OCI-M1 (cell line): Measurements from ENCODE around the gene CDCA3.
"Not testable (repeated sequence)": the region's sequence is repeated elsewhere in the genome, so short reads cannot be mapped to it uniquely, and the experiment has no call there.

ENCODE experiments used
- DNase-seq: peaks from one replicate; lab custom pipeline; 2025; lab: John Stamatoyannopoulos, UW

The CDCA3 gene

DNA sequence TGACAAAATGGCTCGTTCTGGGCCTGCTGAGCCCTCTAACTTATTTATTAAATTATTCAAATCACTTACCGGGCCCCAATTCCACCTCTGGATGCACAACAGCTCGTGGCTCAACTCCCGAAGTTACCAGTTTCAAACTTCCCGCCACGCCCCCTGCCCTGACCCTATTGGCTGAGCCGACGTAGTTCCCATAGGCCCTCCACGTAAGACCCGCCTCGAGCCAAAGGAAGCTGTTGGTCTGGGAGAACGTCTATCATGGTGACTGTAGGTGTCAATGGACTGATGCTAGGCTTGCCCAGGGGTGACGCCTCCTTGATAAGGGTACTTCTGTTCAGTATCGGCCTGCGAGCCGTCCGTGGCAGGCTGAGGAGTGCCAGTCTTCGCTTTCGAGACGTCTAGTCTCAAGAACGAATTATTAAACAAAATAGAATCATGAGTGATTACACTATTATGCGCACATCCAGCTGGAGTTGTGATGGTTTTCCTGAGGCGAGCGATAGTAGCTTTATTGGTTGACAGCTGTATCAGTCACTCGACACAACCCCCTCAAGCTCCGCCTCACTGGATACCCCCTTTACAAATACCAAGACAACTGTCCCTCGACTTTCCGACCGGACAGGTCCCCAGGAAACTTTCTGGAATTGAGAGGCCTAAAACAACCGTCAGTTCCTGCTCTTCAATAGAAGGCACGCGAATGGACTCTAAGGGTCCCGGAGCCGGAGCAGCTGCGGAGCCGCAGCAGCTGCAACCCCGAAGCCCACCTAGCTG is at the start of gene CDCA3:
CDCA3 (minus strand) TSS at position 134 of the 768 bp plus-strand sequence. CDS start 334 bp downstream, outside the sequence.
- DNase-seq = peak; percentile 99

DNA sequence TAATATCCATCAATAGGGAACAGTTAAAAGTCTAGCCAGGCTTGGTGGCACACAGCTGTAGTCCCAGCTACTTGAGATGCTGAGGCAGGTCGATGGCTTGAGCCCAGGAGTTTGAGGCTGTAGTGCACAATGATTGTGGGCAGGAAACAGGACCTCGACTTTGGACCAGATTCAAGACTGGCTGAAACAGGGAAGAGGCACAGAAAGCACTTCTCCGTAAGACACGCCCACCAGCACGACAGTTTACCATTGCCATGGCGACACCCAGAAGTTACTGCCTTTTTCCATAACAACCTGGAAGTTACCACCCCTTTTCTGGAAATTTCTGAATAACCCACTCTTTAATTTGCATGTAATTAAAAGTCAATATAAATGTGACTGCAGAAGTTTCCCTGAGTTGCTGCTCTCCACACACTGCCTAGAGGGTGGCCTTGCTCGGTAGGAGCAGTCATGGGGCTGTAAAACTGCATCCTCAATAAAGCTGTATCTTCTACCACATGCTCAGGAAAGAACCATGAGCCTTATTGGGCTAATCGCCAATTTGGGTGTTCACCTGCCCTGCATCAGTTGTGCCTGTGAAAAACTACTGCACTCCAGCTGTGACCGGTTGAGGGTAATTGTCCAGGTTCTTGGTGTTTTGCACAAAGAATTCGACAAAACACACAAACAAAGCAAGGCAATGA is 48.9 kb upstream of the CDCA3 start:
- DNase-seq = peak; percentile 76

DNA sequence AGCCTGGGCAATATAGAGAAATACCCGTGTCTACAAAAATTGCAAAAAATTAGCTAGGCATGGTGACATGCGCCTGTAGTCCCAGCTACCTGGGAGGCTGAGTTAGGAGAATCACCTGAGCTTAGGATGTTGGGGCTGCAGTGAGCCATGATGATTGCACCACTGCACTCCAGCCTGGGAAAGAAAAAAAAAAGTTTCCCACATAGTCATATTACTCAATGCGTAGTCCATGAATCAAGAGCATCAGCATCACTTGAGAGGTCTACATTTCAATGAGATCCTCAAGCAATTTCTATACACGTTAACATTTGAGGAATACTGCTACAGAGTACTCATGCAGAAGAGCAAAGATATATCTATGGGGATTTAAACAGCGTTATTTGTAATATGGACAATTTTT is 48.3 kb upstream of the CDCA3 start:
- DNase-seq = no peak

DNA sequence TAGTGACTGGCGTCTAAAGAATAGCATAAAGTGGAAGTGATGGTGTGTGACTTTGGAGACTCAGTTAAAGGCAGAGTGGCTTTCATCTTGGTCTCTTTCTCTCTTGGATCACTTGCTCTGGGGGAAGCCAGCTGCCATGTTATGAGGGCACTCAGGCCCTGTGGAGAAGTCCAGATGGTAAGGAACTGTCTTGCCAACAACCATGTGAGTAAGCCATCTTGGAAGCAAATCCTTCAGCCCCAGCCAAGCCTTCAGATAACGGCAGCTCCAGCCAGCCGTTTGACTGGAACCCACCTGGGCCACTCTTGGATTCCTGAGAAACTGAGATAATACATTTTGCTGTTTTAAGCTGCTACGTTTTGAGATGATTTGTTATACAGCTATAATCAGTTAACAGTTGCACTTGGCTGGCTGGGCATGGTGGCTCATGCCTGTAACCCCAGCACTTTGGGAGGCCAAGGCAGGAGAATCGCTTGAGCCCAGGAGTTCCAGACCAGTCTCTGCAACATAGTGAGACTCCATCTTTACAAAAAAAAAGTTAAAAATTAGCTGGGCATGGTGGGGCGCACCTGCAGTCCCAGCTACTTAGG is 45.9 kb upstream of the CDCA3 start:
- DNase-seq = no peak

DNA sequence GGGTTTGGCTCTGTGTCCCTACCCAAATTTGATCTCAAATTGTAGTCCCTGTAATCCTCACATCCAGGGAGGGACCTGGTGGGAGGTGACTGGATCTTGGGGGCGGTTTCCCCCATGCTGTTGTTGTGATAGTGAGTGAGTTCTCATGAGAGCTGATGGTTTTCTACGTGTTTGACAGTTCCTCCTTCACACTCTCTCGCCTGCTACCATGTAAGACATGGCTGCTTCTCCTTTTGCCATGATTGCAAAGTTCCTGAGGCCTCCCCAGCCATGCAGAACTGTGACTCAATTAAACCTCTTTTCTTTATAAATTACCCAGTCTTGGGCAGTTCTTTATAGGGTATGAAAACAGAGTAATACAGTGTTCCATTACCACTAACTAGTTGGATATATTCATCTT is 43.2 kb upstream of the CDCA3 start:
- DNase-seq = no peak

DNA sequence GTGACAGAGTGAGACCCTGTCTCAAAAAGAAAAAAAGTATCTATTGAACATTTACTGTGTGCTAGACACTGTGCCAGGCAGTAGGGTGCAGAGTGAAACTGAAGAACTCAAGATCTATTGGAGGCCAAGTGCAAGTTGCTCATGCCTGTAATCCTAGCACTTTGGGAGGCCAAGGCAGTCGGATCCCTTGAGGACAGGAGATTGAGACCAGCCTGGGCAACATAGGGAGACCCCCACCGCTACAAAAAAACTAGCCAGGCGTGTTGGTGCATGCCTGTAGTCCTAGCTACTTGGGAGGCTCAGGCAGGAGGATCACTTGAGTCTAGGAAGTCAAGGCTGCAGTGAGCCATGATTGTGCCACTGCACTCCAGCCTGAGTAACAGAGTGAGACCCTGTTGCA is 41.6 kb upstream of the CDCA3 start:
- not testable (repeated sequence) for DNase-seq

DNA sequence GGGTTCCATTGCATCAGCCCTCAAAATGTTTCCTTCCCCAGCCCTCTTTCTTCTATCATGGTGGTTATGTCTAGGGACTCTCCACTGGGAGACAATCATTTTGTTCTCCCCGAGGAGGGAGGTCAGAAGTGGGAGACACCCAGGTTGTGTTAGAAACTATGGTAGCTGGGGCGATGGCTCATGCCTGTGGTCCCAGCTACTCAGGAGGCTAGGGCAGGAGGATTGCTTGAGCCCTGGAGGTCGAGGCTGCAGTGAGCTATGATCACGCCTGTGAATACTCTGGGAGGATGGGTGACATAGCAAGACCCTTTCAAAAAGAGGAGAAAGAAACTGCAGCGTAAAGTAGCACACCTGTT is 40.5 kb upstream of the CDCA3 start:
- DNase-seq = no peak

DNA sequence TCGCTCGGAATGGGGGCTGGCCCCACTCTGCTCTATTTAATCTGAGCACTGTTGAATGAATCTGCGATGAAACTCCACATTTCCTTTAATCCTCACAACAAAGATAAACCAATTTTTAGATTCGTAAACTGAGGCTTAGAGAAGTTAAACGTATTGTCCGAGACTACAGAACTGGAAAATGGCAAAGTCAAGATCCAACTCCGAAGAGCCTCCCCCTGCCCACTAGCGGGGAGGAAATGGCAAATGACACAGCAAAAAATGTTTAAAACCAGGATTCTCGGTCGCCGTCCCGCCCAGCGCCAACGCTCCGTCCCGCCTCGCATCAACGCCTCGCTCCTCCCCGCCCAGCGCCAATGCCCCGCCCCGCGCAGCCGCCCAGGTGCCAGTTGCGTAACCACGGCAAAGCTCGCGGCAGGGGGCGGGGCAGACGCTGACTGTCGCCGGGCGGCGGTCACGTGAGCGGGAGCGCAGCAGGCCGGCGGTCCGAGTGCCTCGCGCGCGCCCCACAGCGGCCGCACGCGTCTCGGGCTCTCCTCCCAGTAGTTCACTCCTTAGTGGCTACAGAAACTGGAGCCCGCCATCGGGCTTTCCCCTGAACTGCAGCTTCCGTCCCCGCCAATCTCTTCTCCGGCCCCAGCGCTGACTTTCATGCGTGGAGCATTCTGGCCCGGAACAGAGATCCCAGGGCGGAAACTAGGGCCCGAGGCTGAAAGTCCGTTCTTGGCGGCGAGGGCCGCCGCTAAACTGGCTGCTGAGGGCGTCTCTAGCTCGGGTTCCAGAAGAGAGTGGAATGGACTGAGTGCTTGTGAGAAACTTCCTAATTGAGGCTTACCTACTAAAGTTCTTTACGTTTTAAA is 39.9 kb upstream of the CDCA3 start:
- DNase-seq = peak; percentile 99

DNA sequence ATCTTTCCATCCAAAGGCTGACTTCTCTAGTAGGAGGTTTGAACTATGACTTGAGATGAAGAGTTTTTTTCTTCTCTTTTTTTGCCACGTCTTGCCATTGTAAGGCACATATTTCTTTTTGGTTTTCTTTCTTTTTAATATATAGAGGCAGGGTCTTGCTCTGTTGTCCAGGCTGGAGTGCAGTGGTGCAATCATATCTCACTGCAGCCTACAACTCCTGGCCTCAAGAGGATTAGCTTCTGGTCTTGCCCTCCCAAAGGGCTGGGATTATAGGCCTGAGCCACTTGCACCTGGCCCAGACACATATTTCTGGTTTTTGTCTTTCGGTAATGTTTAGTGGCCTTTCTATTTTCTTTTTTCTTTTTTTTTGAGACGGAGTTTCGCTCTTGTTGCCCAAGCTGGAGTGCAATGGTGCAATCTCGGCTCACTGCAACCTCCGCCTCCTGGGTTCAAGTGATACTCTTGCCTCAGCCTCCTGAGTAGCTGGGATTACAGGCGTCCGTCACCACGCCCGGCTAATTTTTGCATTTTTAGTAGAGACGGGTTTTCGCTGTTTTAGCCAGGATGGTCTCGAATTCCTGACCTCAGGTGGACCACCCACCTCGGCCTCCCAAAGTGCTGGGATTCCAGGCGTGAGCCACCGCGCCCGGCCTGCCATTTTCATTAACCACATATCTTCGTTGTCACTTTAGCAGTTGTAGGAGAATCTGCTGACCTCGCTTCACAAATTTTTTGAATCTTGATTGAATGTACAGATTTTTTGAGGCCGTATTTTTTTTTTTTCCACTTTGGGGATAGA is 38.9 kb upstream of the CDCA3 start:
- not testable (repeated sequence) for DNase-seq

DNA sequence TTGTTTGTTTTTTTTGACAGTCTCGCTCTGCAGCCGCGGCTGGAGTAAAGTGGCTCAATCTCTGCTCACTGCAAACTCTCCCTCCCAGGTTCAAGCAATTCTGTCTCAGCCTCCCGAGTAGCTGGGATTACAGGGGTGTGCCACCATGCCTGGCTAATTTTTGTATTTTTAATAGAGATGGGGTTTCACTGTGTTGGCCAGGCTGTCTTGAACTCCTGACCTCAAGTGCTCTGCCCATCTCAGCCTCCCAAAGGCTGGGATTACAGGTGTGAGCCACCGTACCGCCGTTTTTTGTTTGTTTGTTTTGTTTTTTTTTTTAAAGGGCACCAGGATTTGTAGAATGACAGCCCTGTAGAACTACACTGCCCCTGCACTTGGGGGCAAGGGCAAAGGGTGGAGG is 37.7 kb upstream of the CDCA3 start:
- DNase-seq = not testable (repeated sequence)

DNA sequence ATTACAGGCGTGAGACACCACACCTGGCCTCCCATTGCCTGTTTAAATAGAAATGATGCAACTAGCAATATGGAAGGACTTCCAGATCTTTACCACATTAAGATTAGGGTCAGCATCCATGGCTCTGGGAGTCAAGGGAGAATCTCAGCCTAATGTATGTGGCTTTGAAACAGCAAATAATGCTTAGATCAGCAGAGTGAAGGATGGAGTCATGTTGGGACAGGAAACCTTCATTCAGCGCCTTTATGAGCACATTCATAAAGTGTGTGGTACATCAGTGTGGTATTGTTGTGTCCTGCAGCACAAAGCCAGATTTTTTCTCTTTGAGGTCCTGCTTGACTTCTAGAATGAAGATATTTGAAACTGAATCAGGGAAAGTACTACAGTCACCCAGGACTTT is 37.3 kb upstream of the CDCA3 start:
- DNase-seq = no peak

DNA sequence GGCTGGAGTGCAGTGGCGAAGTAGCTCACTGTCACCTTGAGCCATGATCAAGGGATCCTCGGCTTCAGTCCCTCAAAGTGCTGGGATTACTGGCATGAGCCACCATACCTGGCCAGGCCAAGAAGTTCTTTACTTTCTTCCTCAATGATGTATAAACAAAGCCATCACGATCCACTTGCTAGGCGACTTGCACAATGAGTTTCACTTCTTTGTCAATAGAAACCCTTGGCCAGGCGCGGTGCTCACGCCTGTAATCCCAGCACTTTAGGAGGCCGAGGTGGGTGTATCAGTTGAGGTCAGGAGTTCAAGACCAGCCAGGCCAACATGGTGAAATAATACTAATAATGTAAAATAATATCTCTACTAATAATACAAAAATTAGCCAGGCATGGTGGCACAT is 36.4 kb upstream of the CDCA3 start:
- DNase-seq = no peak

DNA sequence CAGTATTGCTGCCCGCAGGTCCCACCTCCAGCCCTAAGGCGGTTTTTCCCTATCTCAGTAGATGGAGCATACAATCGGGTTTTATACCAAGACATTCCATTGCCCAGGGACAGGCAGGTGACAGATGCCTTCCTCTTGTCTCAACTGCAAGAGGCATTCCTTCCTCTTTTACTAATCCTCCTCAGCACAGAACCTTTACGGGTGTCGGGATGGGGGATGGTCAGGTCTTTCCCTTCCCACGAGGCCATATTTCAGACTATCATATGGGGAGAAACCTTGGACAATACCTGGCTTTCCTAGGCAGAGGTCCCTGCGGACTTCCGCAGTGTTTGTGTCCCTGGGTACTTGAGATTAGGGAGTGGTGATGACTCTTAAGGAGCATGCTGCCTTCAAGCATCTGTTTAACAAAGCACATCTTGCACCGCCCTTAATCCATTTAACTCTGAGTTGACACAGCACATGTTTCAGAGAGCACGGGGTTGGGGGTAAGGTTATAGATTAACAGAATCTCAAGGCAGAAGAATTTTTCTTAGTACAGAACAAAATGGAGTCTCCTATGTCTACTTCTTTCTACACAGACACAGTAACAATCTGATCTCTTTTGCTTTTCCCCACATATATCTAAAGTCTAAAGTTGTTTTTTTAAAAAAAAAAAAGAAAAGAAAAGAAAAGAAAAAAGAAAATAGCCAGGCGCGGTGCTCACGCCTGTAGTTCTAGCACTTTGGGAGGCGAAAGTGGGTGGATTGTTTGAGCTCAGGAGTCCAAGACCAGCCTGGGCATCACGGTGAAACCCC is 35.3 kb upstream of the CDCA3 start:
- DNase-seq = peak; percentile 17

DNA sequence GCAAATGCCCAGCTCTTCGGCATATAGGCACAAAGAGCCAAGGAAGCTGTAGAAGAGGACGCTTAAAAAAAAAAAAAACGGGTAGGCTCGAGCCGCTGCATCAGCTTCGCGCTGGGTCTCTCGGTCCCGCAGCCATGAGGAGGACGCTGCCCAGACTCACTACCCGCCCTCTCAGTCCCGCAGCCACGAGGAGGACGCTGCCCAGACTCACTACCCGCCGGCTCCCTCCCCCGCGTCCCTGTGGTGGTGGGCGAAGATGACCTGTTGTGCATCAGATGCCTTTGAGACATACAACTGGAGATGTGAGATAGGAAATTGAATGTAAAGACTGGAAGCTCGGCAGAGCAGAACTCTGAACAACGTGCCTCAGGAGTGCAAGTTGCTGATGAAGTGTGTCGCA is 33.5 kb upstream of the CDCA3 start:
- DNase-seq = no peak

DNA sequence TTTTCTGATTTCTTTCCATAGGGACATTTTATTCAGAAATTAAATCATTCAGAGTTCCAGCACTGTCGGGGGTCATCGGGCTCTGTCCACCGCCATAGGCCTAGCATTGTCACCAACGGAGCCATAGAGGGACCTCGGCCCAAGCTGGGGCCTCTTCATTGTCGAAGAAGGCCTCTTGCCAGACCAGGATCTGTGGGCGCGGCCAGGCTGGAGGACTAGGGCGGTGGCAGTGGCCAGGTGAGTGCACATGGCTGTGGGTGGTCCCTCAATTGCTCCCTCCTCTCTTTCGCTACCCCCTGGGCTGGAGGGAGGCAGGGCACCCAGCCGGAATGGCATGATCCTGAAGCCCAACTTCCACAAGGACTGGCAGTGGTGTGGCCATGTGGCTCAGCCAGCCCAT is 32.6 kb upstream of the CDCA3 start:
- no peak for DNase-seq

DNA sequence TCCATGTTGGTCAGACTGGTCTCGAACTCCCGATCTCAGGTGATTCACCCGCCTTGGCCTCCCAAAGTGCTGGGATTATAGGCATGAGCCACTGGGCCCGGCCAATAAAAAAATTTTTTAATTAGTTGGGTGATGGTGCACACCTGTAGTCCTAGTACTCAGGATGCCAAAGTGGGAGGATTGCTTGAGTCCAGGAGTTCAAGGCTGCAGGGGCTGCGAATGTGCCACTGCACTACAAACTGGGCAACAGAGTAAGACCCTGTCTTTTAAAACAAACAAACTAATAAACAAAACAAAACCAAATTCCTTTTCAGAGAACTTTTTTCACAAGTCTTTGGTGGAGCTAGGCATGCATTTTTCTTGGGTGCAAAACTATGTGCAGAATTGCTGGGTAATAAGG is 32.2 kb upstream of the CDCA3 start:
- DNase-seq = no peak

DNA sequence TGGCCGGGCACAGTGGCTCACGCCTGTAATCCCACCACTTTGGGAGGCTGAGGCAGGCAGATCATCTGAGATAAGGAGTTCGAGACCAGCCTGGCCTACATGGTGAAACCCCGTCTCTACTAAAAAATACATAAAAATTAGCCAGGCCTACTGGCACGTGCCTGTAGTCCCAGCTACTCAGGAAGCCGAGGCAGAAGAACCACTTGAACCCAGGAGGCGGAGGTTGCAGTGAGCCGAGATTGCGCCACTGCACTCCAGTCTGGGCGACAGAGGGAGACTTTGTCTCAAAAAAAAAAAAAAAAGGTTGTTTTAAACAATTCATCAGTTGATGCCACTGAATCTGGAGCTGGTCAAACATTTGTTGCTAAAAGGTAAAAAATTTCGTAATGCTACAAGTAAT is 28.7 kb upstream of the CDCA3 start:
- not testable (repeated sequence) for DNase-seq

DNA sequence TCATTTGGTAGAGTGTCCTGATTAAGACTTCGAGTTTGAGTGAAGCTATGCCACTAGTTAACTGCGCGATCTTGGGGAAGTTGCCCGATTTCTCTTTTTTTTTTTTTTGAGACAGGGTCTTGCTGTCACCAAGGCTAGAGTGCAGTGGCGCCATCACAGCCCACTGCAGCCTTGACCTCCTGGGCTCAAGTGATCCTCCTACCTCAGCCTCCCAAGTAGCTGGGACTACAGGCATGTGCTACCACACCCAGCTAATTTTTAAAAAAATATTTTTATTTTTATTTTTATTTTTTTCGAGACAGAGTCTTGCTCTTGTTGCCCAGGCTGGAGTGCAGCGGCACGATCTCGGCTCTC is 22.9 kb upstream of the CDCA3 start:
- DNase-seq = not testable (repeated sequence)

DNA sequence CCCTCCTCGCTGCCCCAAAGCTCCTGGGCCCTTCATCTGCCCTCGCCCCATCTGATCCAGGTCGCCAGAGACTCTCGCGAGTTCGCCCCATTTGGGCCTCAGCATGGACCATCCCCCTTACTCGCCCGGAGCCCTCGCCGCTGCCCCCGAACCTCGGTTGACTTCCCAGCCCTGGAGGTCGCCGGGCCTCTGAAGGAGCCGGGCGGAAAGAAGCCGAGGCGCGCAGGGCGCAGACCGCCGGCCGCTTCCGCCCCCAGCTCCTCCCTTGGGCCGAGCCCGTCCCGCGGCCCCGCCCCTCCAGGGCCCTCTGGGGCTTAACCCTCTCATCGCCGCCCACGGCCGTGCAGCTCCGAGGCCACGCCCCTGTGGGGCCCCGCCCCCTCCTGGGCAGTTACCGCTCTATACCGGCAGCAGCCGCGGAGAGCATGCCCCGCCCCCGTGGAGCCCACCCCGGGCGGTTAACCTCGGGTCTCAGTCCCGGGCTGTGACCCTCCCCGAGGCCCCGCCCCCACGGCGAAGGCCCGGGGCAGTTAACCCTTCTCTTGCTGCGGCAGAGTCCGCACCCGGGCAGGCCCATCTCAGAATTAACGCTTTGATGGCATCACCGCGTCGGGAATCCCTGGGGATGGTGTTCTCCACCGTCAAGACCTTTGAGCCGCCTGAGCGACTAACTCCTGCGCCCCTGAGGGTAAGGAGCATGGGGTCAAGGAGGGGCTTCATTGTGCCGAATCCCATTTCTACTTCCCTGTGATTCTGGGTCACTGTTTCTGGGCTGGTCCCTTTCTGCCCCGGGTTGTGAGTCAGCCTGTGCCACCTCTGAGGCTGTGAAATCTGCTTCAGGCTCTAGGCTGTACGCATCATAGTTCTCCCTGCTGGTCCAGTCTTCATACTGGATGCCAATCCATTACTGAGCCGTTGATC is 22.3 kb upstream of the CDCA3 start, which contains the start of gene SPSB2:
SPSB2 (minus strand) TSS at position 210 of the 921 bp plus-strand sequence. CDS start 402 bp downstream, outside the sequence.
- DNase-seq = peak; percentile 99
